HG02884 (cell line): ENCODE measurements around the gene MLIP.

Experiments used
- ATAC-seq: cut with Tn5 transposase; IDR thresholded peaks from one replicate; pipeline ENCODE4 v1.9.1; 2021; ENCODE audit warnings: mild to moderate bottlenecking, moderate library complexity; ENCODE audit not compliant: unreplicated experiment

The MLIP gene

DNA sequence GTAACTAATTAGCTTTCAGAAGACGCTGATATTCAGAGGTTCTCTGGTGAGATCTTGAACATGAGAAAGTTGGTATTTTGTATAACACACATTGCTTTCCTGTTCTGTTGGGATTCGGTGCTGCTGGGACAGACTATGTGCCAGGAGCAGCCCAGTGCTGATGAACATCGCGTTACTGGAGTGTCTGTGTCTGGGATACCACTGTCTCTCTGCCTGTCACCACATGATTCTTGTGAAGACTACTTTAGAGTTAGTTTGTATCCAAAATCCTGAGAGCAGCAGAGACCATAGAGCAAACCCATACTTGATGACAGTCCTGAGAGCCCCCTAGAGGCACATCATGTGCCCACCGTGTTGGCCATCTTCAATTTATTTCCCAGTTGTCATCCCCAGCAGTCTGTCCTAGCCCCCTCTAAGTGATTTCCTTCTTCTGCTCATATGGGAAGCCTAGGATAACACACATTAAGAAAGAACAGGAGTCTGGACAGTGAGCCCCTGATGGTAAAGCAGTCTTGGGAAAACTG lies 155.2 kb downstream of the MLIP start:
- no peak for ATAC-seq

DNA sequence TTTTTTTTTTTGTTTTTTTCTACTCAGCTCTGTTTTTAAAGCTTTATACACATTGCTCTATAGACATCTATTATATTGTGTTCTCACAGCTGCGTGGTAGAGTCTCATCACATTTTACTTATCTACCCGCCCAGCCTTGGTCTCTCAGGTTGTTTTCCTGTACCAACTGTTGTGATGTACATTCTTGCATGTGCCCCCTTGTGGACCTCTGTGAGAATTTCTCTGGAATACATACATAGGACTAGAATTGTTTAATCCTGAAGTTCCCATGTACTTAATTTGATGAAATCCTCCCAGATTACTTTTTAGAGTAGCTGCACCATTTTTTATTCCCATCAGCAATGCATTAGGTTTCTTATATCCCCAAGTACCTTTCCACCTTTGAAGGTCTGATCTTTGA lies 156.6 kb downstream of the MLIP start:
- ATAC-seq: peak; percentile 51

DNA sequence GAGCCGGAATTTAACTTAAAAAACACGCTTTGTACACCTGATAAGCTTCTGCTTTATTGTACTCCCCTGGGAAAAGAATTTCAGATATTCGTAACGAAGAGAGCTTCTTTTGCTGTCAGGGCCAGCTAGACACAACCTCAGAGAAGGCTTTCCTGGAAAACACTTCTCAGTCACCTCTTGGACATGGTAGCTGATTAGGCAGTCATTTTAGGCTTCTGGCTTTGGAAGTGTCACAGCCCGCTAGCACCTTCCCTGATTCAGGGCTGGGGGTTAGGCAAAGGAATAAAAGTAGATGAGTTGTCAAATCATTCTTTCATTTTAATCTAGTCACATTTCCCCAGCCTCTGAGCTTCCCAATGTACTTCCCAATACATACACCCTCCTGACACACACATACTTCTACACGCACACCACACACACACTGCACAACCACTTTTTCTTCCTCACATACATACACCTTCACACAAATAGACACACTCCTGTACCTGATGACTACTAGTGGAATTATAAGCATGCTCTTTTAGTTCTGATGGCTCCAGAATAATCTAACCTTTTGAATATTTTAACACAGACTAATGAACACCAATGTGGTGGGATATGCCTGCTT lies 162.1 kb downstream of the MLIP start:
- ATAC-seq: no peak

DNA sequence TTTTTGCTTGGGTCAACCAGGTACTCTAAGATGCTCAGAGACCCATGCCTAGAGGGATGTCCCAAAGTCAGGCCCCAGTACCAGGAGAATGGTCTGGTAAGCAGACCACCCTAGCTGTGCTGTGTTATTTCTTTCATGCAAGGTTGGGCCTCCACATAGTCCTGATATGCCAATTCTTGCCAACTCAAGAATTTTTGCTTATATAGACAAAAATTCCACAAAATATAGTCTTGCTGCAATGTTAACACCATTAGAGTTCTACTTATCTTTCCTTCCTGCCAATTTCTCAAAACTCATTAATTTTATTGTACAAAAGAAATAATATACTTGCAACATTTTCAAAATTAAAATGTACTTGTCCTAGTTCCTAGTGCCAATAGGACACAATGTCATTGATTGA lies 163.1 kb downstream of the MLIP start:
- no peak for ATAC-seq

DNA sequence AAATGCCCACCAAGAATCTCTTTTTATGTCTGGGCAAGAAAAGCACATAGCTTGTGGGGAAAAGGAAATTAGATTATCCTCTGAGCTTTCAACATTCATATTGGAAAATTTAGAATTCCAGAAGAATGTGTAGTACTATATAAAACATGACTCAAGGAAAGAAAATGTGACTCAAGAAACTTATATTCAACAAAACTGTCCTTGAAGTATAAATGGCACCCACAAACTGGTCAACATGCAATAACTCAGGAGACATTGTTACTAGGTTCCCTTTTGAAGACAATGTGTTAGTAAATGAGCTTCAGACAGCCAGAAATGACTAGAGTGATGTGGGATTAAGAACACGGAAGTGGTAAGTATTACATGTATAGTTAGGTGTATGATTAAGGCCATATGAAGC lies 170.9 kb downstream of the MLIP start:
- ATAC-seq: no peak

DNA sequence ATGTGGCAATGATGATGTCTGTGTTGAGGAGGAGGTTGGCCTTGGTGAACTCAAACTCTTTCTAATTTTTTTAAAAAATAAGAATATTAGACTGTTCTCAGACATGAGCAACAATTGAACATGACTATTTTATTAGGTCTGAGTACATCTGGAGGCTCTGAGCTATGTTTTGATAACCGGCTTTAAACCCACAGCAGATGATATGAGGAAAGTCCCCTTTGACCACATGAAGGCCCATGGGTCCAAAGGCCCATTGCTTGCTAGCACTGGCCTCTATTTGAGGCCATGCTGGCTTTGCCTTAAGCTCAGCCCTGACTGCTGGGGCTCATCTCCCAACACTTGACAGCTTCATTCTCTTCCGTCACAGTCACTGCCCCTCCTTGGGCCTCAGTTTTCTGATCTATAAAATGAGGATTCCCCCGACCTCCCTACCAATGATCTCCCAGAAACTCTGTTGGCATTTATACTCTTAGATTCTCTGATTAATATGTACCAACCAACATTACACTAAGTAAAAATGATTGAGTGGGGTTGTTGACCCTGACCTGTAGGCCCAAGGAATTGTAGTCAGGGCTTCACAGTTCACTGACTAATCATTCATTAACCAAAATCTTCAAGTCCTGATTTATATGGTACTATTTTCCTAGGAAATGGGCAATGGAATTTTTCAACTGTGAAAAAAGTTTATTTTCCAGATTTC lies 173.1 kb downstream of the MLIP start:
- ATAC-seq: no peak

DNA sequence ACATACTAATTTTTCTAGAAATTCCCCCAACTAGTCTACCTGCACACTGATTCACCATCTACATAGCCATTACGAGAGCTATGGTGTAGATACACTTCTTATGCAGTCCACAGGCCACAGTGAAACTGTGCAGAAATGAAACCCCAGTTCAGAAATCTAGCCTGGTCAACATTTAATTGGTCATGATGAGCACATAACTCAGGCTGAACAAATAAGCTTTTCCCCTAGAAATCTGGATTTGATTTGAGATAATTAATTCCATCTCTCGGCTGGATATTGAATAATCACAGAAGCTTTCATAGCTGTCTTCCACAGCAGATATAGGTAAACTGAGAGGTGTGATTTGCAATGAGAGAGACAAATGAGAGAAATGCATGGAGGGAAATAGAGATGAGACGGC lies 174.4 kb downstream of the MLIP start:
- ATAC-seq: no peak

DNA sequence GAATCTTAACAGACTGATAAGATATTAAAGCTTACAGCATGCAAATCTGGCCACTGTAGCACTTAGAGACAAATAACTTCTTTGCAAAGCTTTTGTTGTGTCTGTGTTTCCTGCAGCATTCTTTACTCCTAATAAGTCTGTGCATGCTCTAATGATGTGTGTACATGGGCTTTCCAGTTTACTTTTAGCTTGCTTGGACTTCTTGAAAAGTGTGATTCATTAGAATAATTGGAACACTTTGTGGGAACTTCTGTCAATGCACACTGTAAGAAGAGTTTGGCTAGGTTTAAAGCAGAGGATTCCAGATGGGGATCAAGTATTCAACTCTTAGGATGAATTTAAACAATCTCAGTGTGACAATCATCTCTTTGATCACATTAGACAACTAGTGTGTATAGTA lies 174.9 kb downstream of the MLIP start:
- ATAC-seq: no peak

DNA sequence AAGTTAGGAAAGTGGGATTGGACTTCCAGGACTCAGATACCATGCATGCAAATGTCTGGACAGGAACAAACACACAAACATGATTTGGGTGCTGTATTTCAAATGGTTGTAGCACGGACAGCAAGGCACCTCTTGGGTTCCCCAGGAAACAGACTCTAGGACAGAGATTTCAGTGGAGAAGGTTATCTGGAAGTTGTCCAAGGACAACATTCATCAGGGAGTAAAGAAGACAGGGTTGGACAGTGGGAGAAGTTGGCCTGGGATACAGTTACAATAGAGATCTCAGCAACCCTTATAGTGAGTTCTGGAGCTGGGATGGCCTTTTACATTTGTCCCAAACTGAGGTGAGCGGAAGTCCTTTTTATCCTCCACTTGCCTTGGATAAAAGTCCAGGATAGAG lies 177.2 kb downstream of the MLIP start:
- no peak for ATAC-seq

DNA sequence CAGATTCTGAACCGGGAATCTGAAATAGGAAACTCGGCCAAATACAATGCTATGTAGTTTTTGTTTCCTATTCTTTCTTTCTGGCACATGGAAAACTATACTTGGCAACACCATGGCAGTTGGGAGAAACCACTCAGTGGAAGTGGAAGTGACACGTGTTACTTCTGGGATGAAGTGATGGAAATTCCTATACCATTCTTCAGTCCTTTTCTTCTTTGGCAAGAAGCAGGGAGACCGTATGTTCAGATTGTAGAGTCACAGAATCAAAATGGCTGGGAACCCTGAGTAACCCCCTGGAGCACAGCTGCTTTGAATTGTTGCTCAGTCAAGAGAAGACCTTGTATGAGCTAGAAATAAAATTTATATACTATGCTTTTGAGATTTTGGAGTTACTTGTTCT lies 178.2 kb downstream of the MLIP start:
- no peak for ATAC-seq

DNA sequence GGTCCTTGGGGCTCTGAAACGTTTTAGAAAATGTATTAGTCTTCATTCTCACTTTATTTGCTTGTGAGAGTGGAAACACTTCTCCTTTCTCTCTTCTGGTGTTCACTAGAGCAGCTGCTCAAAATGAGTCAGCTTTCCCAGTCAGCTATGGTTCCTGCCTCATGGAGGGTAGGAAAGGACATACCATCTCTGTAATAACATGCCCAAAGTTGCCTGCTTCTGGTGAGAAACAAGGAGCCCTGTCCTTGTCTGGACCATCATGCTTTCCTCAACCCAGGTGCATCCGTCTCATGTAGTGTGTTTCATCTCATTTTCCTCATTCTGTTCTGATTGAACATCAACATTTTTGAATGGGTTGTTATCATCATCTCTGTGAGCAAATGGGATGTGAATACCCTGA lies 179.9 kb downstream of the MLIP start:
- peak; percentile 80 for ATAC-seq

DNA sequence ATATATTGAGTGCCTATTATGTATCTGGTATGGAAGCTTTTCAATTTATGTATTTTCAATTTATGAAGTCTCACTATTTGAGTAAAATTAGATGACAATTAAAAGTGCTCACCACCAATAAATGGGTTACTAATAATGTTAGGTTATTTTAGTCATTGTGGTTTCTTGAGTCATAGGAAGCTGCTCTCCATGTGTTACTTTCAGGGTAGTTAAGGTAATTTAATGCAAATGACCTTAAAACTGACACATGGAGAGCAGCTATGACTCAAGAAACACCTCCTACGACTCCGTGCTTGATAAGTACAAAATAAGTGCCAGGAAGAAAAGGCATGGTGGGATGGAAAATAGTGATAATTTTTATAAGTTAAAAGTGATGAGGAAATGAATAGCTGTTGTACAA lies 180.5 kb downstream of the MLIP start:
- ATAC-seq: peak; percentile 75

DNA sequence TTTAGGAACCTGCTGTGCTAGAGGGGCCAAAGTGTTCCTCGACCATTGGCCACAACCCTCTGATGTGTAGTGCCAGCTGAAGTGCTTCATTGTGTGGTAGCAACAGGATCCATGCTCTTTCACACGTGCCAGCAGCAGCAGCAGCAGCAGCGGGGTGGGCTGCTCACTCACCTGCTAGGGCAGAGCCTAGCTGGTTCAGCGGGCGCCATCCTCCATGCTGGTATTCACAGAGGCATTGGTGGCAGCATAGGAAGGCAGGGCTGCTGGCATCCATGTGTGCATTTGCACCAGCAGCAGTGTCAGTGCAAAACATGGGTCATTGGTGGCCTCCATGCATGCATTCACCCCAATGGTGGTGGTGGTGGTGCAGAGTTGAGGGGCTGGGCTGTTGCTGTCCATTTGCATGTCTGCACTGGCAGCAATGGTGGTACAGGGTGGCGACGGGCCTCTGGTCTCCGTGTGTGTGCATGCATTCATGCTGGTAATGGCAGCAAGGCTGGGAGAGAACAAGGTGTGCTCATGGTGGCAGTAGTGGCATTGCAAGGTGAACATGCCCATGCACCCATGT lies 183.8 kb downstream of the MLIP start:
- ATAC-seq: no peak

DNA sequence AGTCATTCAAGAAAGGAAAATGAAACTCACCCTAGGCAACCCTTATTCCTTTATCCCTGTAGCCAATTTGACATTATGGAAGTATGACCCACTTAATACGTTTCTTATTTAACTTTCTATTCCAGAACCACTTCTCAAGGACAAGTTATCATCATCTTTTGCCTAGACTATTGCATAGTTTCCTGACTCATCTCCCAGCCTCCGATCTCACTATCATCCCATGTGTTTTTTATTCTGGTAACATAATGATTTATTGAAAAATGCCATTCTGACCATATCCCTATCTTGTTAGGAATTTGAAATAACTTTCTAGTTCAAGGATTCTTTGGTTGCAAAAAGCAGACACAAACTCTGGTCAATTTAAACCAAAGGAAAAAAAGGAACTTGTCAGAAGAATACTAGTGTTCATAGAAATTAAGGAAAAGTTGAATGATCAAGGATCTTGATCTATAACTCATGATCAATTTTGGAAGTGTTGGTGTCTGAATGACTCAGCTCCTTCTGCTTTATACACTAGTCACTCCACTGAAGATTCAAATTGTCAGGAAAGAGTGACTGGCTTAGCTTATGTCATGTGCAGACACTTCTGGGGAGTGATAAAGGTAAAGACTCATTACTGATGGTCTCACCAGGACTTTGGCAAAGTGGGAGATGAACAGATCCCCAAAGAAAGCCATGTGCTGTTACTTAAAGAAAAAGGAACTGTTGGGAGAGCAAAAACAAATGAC lies 188.5 kb downstream of the MLIP start:
- ATAC-seq: no peak

DNA sequence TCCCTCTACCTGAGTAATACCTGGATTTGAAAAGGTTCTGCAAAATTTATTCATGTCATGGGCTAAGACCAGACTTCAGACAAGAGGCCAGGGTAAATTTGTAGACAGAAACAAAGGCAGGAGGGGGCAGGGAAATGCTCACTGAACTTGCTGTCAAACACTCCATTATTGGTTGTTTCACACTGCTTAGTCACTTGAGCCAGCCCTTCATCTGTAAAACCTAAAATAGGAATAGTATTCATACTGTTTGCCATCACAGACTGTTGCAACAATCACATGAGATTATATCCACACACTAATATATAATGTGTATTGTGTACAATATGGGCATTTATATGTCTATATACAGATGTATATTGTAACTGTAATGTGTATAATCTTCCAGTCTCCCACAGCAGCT lies 190.5 kb downstream of the MLIP start:
- ATAC-seq: no peak

DNA sequence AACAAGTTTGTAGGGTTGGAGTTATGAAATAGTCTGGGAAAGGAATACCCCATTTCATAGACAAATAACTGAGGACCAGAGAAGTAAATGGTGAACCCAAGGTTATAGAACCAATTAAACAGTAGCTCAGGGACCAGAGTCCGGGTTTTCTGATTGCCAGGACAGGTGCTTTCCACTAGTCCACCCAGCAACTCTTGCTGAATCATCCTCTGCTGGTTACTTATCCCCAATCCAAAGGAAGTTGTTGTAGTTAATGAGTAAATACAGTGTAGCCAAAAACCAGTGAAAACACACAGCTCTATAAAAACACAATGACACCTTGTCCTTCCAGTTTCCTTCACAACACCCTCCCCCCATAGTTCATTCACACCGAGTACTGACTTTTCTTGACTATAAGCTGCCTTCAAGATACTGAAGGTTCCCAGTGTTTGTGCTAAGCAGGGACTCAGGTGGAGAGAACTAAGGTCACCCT lies 196.2 kb downstream of the MLIP start:
- ATAC-seq: no peak

DNA sequence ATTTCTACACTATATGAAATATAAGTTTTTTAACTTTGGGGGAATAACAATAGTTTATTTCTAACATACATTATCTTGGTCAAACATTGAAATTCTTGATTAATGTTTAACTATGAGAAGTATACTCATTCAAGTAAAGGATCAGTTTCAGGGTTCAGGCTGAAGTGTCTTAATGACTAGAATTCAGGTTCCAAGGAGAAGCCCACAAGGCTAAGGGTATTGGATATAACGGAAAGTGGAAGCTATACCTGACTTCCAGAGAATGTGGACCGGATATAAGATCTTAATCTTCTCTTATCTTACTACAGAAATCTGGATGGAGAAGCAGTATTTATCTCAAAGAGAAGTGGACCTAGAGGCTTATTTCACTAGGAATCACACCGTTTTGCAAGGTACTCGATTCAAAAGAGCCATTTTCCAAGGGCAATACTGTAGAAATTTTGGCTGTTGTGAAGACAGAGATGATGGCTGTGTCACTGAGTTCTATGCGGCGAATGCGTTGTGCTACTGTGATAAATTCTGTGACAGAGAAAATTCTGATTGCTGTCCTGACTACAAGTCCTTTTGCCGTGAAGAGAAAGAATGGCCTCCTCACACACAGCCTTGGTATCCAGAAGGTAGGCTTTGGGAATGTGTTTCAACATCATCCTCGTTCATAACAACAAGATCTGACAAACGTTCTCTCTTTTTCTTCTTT lies 197.2 kb downstream of the MLIP start, which contains the start of gene TINAG:
Gene TINAG, plus strand, starts transcription at position 153 of the 697 bp plus-strand sequence. Its CDS starts 110 bp downstream, at position 263.
- no peak for ATAC-seq

DNA sequence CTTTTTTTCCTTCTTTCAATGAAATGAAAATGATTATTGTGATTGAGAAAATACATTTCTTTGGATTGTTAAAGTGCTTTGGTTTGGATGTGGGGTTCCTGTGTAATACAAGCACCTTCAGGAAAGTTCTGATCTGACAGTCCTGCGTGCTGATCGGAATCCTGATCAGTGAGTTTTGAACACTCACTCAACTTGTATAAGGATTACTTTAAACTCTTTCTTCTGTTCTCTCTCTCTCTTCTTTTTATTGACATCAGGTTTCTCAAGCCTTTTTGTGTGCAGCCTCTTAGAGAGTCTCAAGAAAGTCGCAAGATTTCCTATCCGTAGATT lies 197.7 kb downstream of the MLIP start:
- no peak for ATAC-seq

DNA sequence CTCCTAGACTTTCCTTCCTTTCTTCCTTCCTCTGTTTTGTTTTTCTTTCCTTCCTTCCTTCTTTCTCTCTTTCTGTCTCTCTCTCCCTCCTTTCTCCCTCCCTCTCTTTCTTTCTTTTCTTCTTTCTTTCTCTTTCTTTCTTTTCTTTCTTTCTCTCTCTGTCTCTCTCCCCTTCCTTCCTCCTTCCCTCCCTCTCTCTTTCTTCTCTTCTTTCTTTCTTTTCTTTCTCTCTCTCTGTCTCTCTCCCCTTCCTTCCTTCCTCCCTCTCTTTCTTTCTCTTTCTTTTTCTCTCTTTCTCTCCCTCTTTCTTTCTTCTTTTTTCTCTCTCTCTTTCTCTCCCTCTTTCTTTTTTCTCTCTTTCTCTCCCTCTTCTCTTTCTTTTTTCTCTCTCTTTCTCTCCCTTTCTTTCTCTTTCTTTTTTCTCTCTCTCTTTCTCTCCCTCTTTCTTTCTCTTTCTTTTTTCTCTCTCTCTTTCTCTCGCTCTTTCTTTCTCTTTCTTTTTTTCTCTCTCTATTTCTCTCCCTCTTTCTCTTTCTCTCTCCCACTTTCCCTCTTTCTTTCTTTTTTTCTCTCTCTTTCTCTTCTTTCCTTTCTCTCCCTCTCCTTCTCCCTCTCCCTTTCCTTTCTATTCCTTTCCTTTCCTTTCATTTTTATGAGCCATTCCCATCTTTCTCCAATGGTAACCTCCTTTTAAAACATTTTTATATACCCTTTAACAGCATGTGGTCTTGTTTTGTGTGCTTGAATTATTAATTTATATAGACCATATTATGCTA lies 199.3 kb downstream of the MLIP start:
- no peak for ATAC-seq

DNA sequence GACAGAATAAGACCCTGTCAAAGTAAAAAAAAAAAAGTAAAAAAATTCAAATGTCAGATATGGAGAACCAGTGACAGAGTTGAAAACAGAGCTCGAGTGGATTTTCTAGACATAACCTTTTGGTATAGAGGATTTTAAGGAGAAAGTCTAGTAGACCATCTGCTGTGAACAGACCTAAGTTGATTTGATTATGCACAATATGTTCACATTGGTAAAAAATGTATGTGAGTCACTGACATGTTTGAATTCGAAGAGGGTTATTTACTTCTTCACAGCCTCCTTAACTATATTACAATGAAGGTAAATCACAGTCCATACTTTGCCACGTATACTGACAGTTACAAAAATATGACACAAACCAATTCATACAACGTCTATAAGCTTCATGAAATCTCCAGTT lies 204.4 kb downstream of the MLIP start:
- no peak for ATAC-seq
